Glutamatergic neuron (in vitro differentiated cells): Measurements from ENCODE around the gene ARRDC1. TPM values are rescaled to one million over a fixed set of nuclear protein-coding genes. Genes with fewer than 3 reads are reported as not detected.

ENCODE experiments used
- DNase-seq: peaks from one replicate; pipeline ENCODE4 v3.0.0; 2022
- H3K27ac Mint-ChIP-seq: one replicate; pipeline ENCODE4 v1.8.0; 2020; ENCODE audit warnings: mild to moderate bottlenecking, mixed read lengths, inconsistent platforms; ENCODE audit not compliant: unreplicated experiment
- H3K27me3 Mint-ChIP-seq: one replicate; pipeline ENCODE4 v1.8.0; 2020; ENCODE audit warnings: mild to moderate bottlenecking, moderate library complexity, mixed read lengths, inconsistent platforms; ENCODE audit not compliant: unreplicated experiment
- H3K36me3 Mint-ChIP-seq: one replicate; pipeline ENCODE4 v1.8.0; 2020; ENCODE audit warnings: mild to moderate bottlenecking, mixed read lengths, inconsistent platforms; ENCODE audit not compliant: unreplicated experiment
- H3K4me1 Mint-ChIP-seq: one replicate; pipeline ENCODE4 v1.8.0; 2020; ENCODE audit warnings: mild to moderate bottlenecking, low read depth, mixed read lengths, inconsistent platforms; ENCODE audit not compliant: unreplicated experiment
- H3K4me3 Mint-ChIP-seq: one replicate; pipeline ENCODE4 v1.8.0; 2020; ENCODE audit warnings: mild to moderate bottlenecking, mixed read lengths, inconsistent platforms; ENCODE audit not compliant: unreplicated experiment
- H3K9me3 Mint-ChIP-seq: one replicate; pipeline ENCODE4 v1.8.0; 2020; ENCODE audit warnings: mild to moderate bottlenecking, moderate library complexity, mixed read lengths, inconsistent platforms; ENCODE audit not compliant: unreplicated experiment
- CTCF ChIP-seq: fragments of 200-600 bp; sonication (generic); IDR thresholded peaks from one replicate; pipeline ENCODE4 v1.5.0; 2021; ENCODE audit not compliant: partially characterized antibody, unreplicated experiment
- total RNA-seq: library from RNA; stranded (reverse); fragmentation: NEBNext Ultra II Directional; extraction: Animal tissue kit (Norgen Biotek cat#: 25700); gene quantifications from one replicate; pipeline ENCODE4 v1.2.1, GENCODE V29; 2021; ENCODE audit not compliant: unreplicated experiment

The ARRDC1 gene
- total RNA-seq, 1 donor from 2014 or later = 22.5 TPM

- Mint-ChIP-seq H3K27ac (no peak overlapping the region), H3K36me3 (no peaks in the 10 kb centered on the region), H3K4me1 (peaks cover 2% of the 10 kb centered on the region), H3K4me3 (no peak overlapping the region), H3K27me3 (no peaks in the 10 kb centered on the region), H3K9me3 (peaks cover 3% of the 10 kb centered on the region)
- TF ChIP-seq CTCF = no peak
- no peak for DNase-seq
Observed at GRCh38 chr9:137639303-137640051, 34.0 kb downstream of the ARRDC1 start.

GRCh38 chr9:137640862-137641261, 35.4 kb downstream of the ARRDC1 start:
- no peak overlapping the region for H3K4me3 Mint-ChIP-seq

GRCh38 chr9:137642118-137642601, 36.7 kb downstream of the ARRDC1 start:
- no peak for DNase-seq
- H3K4me1 Mint-ChIP-seq = peaks cover 20% of the 10 kb centered on the region
- H3K36me3 Mint-ChIP-seq = no peaks in the 10 kb centered on the region
- peaks cover 3% of the 10 kb centered on the region for H3K27me3 Mint-ChIP-seq
- H3K9me3 Mint-ChIP-seq = peaks cover 3% of the 10 kb centered on the region
- no peak overlapping the region for H3K4me3 Mint-ChIP-seq
- no peak overlapping the region for H3K27ac Mint-ChIP-seq
- TF ChIP-seq CTCF = no peak

More at GRCh38 chr9:137640862-137641261, 35.4 kb downstream of the ARRDC1 start:
- Mint-ChIP-seq H3K36me3 (no peaks in the 10 kb centered on the region), H3K4me1 (peaks cover 10% of the 10 kb centered on the region), H3K27ac (no peak overlapping the region), H3K9me3 (peaks cover 3% of the 10 kb centered on the region), H3K27me3 (peaks cover 2% of the 10 kb centered on the region)
- no peak for TF ChIP-seq CTCF
- DNase-seq = no peak

- TF ChIP-seq CTCF = no peak
- DNase-seq = no peak
- H3K4me3 Mint-ChIP-seq = no peak overlapping the region
- H3K4me1 Mint-ChIP-seq = peaks cover 24% of the 10 kb centered on the region
- H3K27ac Mint-ChIP-seq = no peak overlapping the region
- peaks cover 5% of the 10 kb centered on the region for H3K27me3 Mint-ChIP-seq
- H3K9me3 Mint-ChIP-seq = peaks cover 2% of the 10 kb centered on the region
- H3K36me3 Mint-ChIP-seq = no peaks in the 10 kb centered on the region
Observed at GRCh38 chr9:137642892-137643291, 37.4 kb downstream of the ARRDC1 start.

- no peak for TF ChIP-seq CTCF
- no peaks in the 10 kb centered on the region for H3K36me3 Mint-ChIP-seq
- peaks cover 5% of the 10 kb centered on the region for H3K27me3 Mint-ChIP-seq
- no peak for DNase-seq
- no peak overlapping the region for H3K4me3 Mint-ChIP-seq
- H3K9me3 Mint-ChIP-seq = peaks cover 2% of the 10 kb centered on the region
- peaks cover 26% of the 10 kb centered on the region for H3K4me1 Mint-ChIP-seq
- H3K27ac Mint-ChIP-seq = no peak overlapping the region
Observed at GRCh38 chr9:137643921-137644320, 38.4 kb downstream of the ARRDC1 start.
